Measurements from ENCODE around the gene KHDRBS2. TPM values are rescaled to one million over a fixed set of nuclear protein-coding genes. Genes with fewer than 3 reads are reported as not detected.

KHDRBS2 gene
- total RNA-seq, 1 donor, result 2.4 TPM

GRCh38 chr6:62262283-62262682, 23.7 kb downstream of the KHDRBS2 start:
- Histone ChIP-seq H3K27me3 (ENCODE audit: insufficient read depth, low read length) (no peaks in the 10 kb centered on the region), H3K4me3 (ENCODE audit: low read length) (no peak overlapping the region), H3K9me3 (ENCODE audit: low read depth, low read length) (no peaks in the 10 kb centered on the region), H3K4me1 (ENCODE audit: insufficient read depth, low read length) (no peaks in the 10 kb centered on the region)

- Histone ChIP-seq H3K9me3 (ENCODE audit: low read depth, low read length) (no peaks in the 10 kb centered on the region), H3K4me1 (ENCODE audit: insufficient read depth, low read length) (no peaks in the 10 kb centered on the region), H3K27me3 (ENCODE audit: insufficient read depth, low read length) (no peaks in the 10 kb centered on the region)
Observed at GRCh38 chr6:62246087-62246486, 39.9 kb downstream of the KHDRBS2 start.

GRCh38 chr6:62236784-62237183, 49.2 kb downstream of the KHDRBS2 start:
- H3K4me1 ChIP-seq (ENCODE audit: insufficient read depth, low read length), result no peaks in the 10 kb centered on the region
- H3K27me3 ChIP-seq (ENCODE audit: insufficient read depth, low read length), result no peaks in the 10 kb centered on the region
- H3K9me3 ChIP-seq (ENCODE audit: low read depth, low read length), result peaks cover 7% of the 10 kb centered on the region
- H3K4me3 ChIP-seq (ENCODE audit: low read length), result no peak overlapping the region

More at GRCh38 chr6:62246087-62246486, 39.9 kb downstream of the KHDRBS2 start:
- H3K4me3 ChIP-seq (ENCODE audit: low read length), result no peak overlapping the region

- Histone ChIP-seq H3K9me3 (ENCODE audit: low read depth, low read length) (peaks cover 10% of the 10 kb centered on the region), H3K4me1 (ENCODE audit: insufficient read depth, low read length) (no peaks in the 10 kb centered on the region), H3K4me3 (ENCODE audit: low read length) (no peak overlapping the region), H3K27me3 (ENCODE audit: insufficient read depth, low read length) (no peaks in the 10 kb centered on the region)
Observed at GRCh38 chr6:62229231-62229630, 56.8 kb downstream of the KHDRBS2 start.

GRCh38 chr6:62217866-62218265, 68.2 kb downstream of the KHDRBS2 start:
- no peaks in the 10 kb centered on the region for H3K27me3 ChIP-seq (ENCODE audit: insufficient read depth, low read length)
- H3K4me1 ChIP-seq (ENCODE audit: insufficient read depth, low read length), result no peaks in the 10 kb centered on the region
- H3K9me3 ChIP-seq (ENCODE audit: low read depth, low read length), result no peaks in the 10 kb centered on the region
- H3K4me3 ChIP-seq (ENCODE audit: low read length), result no peak overlapping the region

- no peaks in the 10 kb centered on the region for H3K27me3 ChIP-seq (ENCODE audit: insufficient read depth, low read length)
- H3K4me1 ChIP-seq (ENCODE audit: insufficient read depth, low read length), result no peaks in the 10 kb centered on the region
- H3K4me3 ChIP-seq (ENCODE audit: low read length), result no peak overlapping the region
- H3K9me3 ChIP-seq (ENCODE audit: low read depth, low read length), result no peaks in the 10 kb centered on the region
Observed at GRCh38 chr6:62202078-62202477, 83.9 kb downstream of the KHDRBS2 start.

- H3K4me1 ChIP-seq (ENCODE audit: insufficient read depth, low read length), result no peaks in the 10 kb centered on the region
- no peak overlapping the region for H3K4me3 ChIP-seq (ENCODE audit: low read length)
- H3K27me3 ChIP-seq (ENCODE audit: insufficient read depth, low read length), result no peaks in the 10 kb centered on the region
- no peaks in the 10 kb centered on the region for H3K9me3 ChIP-seq (ENCODE audit: low read depth, low read length)
Observed at GRCh38 chr6:62192593-62192992, 93.4 kb downstream of the KHDRBS2 start.

GRCh38 chr6:62175195-62175594, 110.8 kb downstream of the KHDRBS2 start:
- Histone ChIP-seq H3K4me3 (ENCODE audit: low read length) (no peak overlapping the region), H3K9me3 (ENCODE audit: low read depth, low read length) (no peaks in the 10 kb centered on the region), H3K4me1 (ENCODE audit: insufficient read depth, low read length) (no peaks in the 10 kb centered on the region), H3K27me3 (ENCODE audit: insufficient read depth, low read length) (no peaks in the 10 kb centered on the region)

- Histone ChIP-seq H3K4me1 (ENCODE audit: insufficient read depth, low read length) (no peaks in the 10 kb centered on the region), H3K27me3 (ENCODE audit: insufficient read depth, low read length) (no peaks in the 10 kb centered on the region), H3K9me3 (ENCODE audit: low read depth, low read length) (no peaks in the 10 kb centered on the region), H3K4me3 (ENCODE audit: low read length) (no peak overlapping the region)
Observed at GRCh38 chr6:62174548-62174947, 111.5 kb downstream of the KHDRBS2 start.

- H3K27me3 ChIP-seq (ENCODE audit: insufficient read depth, low read length), result no peaks in the 10 kb centered on the region
- no peaks in the 10 kb centered on the region for H3K4me1 ChIP-seq (ENCODE audit: insufficient read depth, low read length)
- no peak overlapping the region for H3K4me3 ChIP-seq (ENCODE audit: low read length)
- H3K9me3 ChIP-seq (ENCODE audit: low read depth, low read length), result no peaks in the 10 kb centered on the region
Observed at GRCh38 chr6:62167736-62168135, 118.3 kb downstream of the KHDRBS2 start.

- Histone ChIP-seq H3K4me3 (ENCODE audit: low read length) (no peak overlapping the region), H3K4me1 (ENCODE audit: insufficient read depth, low read length) (no peaks in the 10 kb centered on the region), H3K9me3 (ENCODE audit: low read depth, low read length) (peaks cover 7% of the 10 kb centered on the region), H3K27me3 (ENCODE audit: insufficient read depth, low read length) (no peaks in the 10 kb centered on the region)
Observed at GRCh38 chr6:62162858-62163257, 123.2 kb downstream of the KHDRBS2 start.

GRCh38 chr6:62152796-62153195, 133.2 kb downstream of the KHDRBS2 start:
- H3K9me3 ChIP-seq (ENCODE audit: low read depth, low read length), result no peaks in the 10 kb centered on the region
- H3K27me3 ChIP-seq (ENCODE audit: insufficient read depth, low read length), result no peaks in the 10 kb centered on the region
- H3K4me3 ChIP-seq (ENCODE audit: low read length), result no peak overlapping the region
- H3K4me1 ChIP-seq (ENCODE audit: insufficient read depth, low read length), result no peaks in the 10 kb centered on the region

- Histone ChIP-seq H3K9me3 (ENCODE audit: low read depth, low read length) (no peaks in the 10 kb centered on the region), H3K4me3 (ENCODE audit: low read length) (no peak overlapping the region), H3K27me3 (ENCODE audit: insufficient read depth, low read length) (no peaks in the 10 kb centered on the region), H3K4me1 (ENCODE audit: insufficient read depth, low read length) (no peaks in the 10 kb centered on the region)
Observed at GRCh38 chr6:62150048-62150663, 135.9 kb downstream of the KHDRBS2 start.

- H3K4me3 ChIP-seq (ENCODE audit: low read length), result no peak overlapping the region
- no peaks in the 10 kb centered on the region for H3K9me3 ChIP-seq (ENCODE audit: low read depth, low read length)
- no peaks in the 10 kb centered on the region for H3K4me1 ChIP-seq (ENCODE audit: insufficient read depth, low read length)
- no peaks in the 10 kb centered on the region for H3K27me3 ChIP-seq (ENCODE audit: insufficient read depth, low read length)
Observed at GRCh38 chr6:62146954-62147853, 138.8 kb downstream of the KHDRBS2 start.

GRCh38 chr6:62129127-62129526, 156.9 kb downstream of the KHDRBS2 start:
- Histone ChIP-seq H3K9me3 (ENCODE audit: low read depth, low read length) (no peaks in the 10 kb centered on the region), H3K4me3 (ENCODE audit: low read length) (no peak overlapping the region), H3K27me3 (ENCODE audit: insufficient read depth, low read length) (no peaks in the 10 kb centered on the region), H3K4me1 (ENCODE audit: insufficient read depth, low read length) (no peaks in the 10 kb centered on the region)

GRCh38 chr6:62119401-62119800, 166.6 kb downstream of the KHDRBS2 start:
- Histone ChIP-seq H3K4me1 (ENCODE audit: insufficient read depth, low read length) (no peaks in the 10 kb centered on the region), H3K27me3 (ENCODE audit: insufficient read depth, low read length) (no peaks in the 10 kb centered on the region), H3K4me3 (ENCODE audit: low read length) (no peak overlapping the region), H3K9me3 (ENCODE audit: low read depth, low read length) (peaks cover 19% of the 10 kb centered on the region)

All from mononuclear cell (primary cell).